Activated T-helper 1 cell treated with anti-CD3 and anti-CD28 coated beads, Interleukin-12 subunit alpha, Interleukin-12 subunit beta, Interleukin-2, Interleukin-4 antibody, amounts not matched to agents 30 ng/mL and 10 ng/mL and 1 ng/mL, durations not matched to agents 14 hours and 24 hours and 36 hours (primary cell): ENCODE results near the gene KIAA0586. TPM values are rescaled to one million over a fixed set of nuclear protein-coding genes. Genes with fewer than 3 reads are reported as not detected.

ENCODE experiments used
- DNase-seq: peaks from one replicate; pipeline ENCODE4 v3.0.0; 2021; ENCODE audit warnings: low spot score
- H3K27ac Mint-ChIP-seq: one replicate; pipeline ENCODE4 v1.8.0; 2021; ENCODE audit warnings: mild to moderate bottlenecking, mixed read lengths
- H3K27me3 Mint-ChIP-seq: one replicate; pipeline ENCODE4 v1.8.0; 2022; ENCODE audit warnings: mild to moderate bottlenecking, moderate library complexity, mixed read lengths; ENCODE audit not compliant: insufficient read depth
- H3K36me3 Mint-ChIP-seq: one replicate; pipeline ENCODE4 v1.8.0; 2021; ENCODE audit warnings: low read depth, mixed read lengths
- H3K4me1 Mint-ChIP-seq: one replicate; pipeline ENCODE4 v1.8.0; 2021; ENCODE audit warnings: low read depth, mixed read lengths
- H3K4me3 Mint-ChIP-seq: one replicate; pipeline ENCODE4 v1.8.0; 2021; ENCODE audit warnings: mild to moderate bottlenecking, moderate library complexity, mixed read lengths
- H3K9me3 Mint-ChIP-seq: one replicate; pipeline ENCODE4 v1.8.0; 2021; ENCODE audit warnings: mixed read lengths
- intact Hi-C: fragments of 100-400 bp; cut with micrococcal nuclease; formaldehyde crosslinking; loops from one replicate; pipeline ENCODE4 v1.15.1; 2024
- total RNA-seq: library from RNA; stranded (reverse); gene quantifications from 2 replicates; pipeline ENCODE4 v1.2.3, GENCODE V29; 2022

The KIAA0586 gene
- total RNA-seq, 1 donor from 2014 or later = 19.7 TPM

DNA sequence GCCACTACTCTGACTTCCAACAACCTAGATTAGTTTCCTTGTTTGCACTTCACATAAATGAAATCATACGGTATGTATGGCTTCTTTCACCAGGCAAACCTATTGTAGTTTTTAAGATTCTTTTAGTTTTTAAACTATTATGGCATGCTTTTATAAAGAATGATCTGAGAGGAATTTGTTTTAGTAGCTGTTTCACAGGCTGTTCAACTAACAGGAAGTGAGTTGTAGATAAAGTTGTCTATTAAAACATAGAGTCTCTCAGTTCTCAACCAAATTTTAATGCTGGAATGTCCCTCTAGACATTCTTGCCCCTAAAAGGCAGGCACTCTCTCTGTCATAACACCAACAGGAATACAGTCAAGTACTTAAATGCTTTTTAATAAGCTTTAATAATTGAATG is 107.5 kb downstream of the KIAA0586 start:
- no peaks in the 10 kb centered on the region for H3K36me3 Mint-ChIP-seq
- no peak overlapping the region for H3K27ac Mint-ChIP-seq
- no peaks in the 10 kb centered on the region for H3K27me3 Mint-ChIP-seq
- no peaks in the 10 kb centered on the region for H3K4me1 Mint-ChIP-seq
- intact Hi-C loops = no loop called here
- H3K4me3 Mint-ChIP-seq = no peak overlapping the region
- no peak for DNase-seq
- peaks cover 3% of the 10 kb centered on the region for H3K9me3 Mint-ChIP-seq

DNA sequence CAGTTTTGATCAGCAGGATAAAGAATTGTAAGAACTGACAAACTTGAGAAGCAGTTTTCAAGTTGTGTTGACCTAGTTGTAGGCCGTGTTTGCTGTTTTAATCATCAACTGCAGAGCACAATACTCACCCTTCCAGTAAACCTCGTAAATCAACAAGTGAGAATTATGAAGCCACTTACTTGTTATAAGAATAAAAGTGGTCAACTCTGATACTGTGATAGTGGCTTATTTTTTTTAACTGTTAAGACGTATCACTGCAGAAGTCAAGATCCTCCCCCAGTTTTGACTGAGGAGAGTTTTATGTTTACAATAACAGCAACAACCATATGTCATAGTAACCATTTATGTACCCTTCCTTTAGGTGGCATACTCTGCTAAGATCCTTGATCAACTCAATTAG is 109.5 kb downstream of the KIAA0586 start:
- DNase-seq = no peak
- no peak overlapping the region for H3K4me3 Mint-ChIP-seq
- no peaks in the 10 kb centered on the region for H3K27me3 Mint-ChIP-seq
- peaks cover 3% of the 10 kb centered on the region for H3K9me3 Mint-ChIP-seq
- intact Hi-C loops = no loop called here
- H3K36me3 Mint-ChIP-seq = no peaks in the 10 kb centered on the region
- no peaks in the 10 kb centered on the region for H3K4me1 Mint-ChIP-seq
- H3K27ac Mint-ChIP-seq = no peak overlapping the region

DNA sequence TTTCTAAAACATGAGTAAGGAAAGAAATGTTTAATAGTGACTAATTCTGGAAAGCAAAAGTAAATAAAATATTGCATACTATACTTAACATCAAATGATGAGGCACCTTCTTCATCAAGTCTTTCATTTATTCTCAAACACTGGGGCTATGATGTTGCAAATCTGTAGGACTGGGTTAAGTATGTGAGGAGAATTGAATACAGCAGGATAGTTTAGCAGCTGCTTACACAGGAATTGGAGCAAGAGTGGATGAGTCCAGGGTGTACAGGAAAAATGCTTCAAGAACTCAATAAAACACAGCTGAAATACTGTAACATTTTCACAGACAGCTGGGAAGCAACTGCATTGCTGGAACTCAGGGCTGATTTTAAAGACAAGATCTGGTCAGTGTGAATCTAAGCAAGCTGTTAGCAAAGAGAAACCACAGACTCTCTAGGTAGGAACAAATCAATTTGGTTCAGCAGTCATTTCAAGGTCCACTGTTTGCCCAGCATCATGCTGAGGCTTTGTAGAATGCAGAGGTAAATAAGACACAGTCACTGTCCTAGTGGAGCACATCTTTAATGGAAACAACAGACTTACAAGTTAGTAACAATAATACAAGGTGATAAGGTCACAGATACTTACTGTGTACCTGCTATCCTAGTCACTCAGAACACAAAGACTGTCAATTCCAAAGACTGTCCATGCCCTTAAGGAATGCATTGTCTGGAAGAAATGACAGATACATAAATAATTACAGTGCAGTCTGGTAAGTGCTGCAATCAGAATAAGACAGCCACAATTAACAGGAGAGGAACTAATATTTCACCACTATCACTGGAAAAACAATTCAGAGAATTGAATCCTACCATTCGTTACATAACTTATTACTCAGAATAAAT is 113.5 kb downstream of the KIAA0586 start:
- no peak for DNase-seq
- peaks cover 6% of the 10 kb centered on the region for H3K36me3 Mint-ChIP-seq
- H3K27me3 Mint-ChIP-seq = no peaks in the 10 kb centered on the region
- intact Hi-C loops = no loop called here
- no peak overlapping the region for H3K4me3 Mint-ChIP-seq
- no peak overlapping the region for H3K27ac Mint-ChIP-seq
- H3K4me1 Mint-ChIP-seq = no peaks in the 10 kb centered on the region
- peaks cover 3% of the 10 kb centered on the region for H3K9me3 Mint-ChIP-seq

DNA sequence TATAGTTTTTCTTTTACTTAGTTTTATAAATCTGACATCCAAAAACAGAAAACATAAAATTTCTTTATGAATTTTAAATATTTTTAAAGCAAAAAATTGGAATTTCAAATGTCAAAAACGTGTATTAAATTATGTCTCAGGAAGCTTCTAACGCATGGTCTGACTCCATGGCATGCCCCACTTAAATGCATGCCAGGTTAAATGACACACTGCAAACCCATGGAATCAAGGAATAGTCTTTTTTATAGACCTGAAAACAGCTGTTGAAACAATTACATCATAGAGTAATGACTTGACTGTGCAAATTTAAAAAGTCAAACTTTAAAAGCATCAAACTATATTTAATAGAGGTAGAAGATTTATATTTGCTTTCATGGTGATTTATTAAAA is 114.1 kb downstream of the KIAA0586 start:
- Mint-ChIP-seq H3K36me3 (peaks cover 6% of the 10 kb centered on the region), H3K4me3 (no peak overlapping the region), H3K4me1 (no peaks in the 10 kb centered on the region), H3K9me3 (no peaks in the 10 kb centered on the region), H3K27ac (no peak overlapping the region), H3K27me3 (no peaks in the 10 kb centered on the region)
- no peak for DNase-seq
- intact Hi-C loops = no loop called here

DNA sequence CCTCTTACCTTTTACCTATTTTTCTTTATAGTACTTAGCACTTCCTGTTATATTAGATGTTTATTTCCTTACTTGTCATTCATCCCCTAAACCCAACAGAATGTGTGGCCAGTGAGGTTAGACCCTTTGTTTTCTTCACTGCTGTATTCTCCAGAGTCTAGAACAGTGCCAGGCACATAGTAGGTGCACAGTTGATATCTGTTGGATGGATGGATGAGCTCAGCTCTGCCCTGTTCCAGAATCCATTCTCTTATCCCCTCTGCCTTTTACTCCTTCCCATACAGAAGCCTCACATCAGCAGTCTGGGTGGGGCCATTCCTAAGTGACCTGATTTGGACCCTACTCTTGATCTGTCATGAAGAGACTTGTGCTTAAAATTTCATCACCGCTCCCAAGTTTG is 115.7 kb downstream of the KIAA0586 start:
- intact Hi-C loops = no loop called here
- Mint-ChIP-seq H3K27me3 (no peaks in the 10 kb centered on the region), H3K4me1 (no peaks in the 10 kb centered on the region), H3K36me3 (peaks cover 6% of the 10 kb centered on the region), H3K9me3 (no peaks in the 10 kb centered on the region), H3K27ac (no peak overlapping the region), H3K4me3 (no peak overlapping the region)
- DNase-seq = no peak

DNA sequence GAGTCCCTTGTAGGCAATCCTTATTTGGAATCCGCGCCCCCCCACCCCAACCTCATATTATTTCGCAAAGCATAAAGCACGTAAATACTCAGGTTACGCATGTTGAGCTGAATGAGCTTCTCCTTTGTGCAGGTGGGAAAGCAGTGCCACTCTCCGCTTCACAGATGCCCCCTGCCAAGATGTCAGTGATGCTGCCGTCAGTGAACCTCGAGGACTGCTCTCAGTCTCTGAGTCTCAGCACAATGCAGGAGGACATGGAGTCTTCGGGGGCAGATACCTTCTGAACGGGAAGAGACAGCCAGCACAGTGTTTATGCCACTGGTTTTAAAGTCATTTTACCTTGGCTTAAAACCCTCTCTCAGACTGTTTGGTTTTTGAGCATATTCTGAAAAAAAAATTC is 120.1 kb downstream of the KIAA0586 start:
- no peak overlapping the region for H3K27ac Mint-ChIP-seq
- H3K27me3 Mint-ChIP-seq = no peaks in the 10 kb centered on the region
- H3K4me3 Mint-ChIP-seq = no peak overlapping the region
- no peaks in the 10 kb centered on the region for H3K4me1 Mint-ChIP-seq
- DNase-seq = no peak
- peaks cover 6% of the 10 kb centered on the region for H3K36me3 Mint-ChIP-seq
- H3K9me3 Mint-ChIP-seq = no peaks in the 10 kb centered on the region
- intact Hi-C loops = no loop called here

DNA sequence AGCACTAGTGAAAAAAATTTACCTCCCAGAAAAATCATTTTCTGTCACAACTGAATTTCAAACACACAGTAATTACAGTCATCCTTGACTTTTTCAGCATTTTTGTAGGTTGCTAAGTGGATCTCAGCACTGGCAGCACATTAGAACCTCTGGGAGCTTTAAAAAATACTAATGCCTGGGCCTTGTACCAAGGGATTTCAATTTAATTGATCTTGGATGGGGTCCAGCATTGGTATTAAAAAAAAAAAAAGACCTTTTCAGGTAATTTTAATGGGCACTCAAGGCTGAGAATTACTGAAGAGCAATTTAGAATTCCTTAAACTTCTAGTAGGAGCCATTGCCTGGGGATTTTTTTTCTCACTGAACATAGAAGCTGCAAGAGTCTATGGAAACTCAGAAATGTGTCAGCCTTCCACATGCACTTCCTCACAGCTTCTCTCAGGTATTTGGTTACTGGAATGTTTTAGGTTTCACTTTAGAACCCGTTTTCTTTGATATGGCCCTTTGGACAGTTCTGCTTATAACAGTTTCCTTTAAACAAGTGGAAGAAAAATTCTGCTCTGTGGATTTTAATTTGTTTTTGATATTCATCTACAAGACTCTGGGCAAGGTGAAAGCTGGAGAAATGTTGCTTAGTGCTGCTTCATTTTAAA is 121.7 kb downstream of the KIAA0586 start:
- DNase-seq = no peak
- Mint-ChIP-seq H3K36me3 (peaks cover 2% of the 10 kb centered on the region), H3K4me1 (no peaks in the 10 kb centered on the region), H3K9me3 (no peaks in the 10 kb centered on the region), H3K27ac (no peak overlapping the region), H3K27me3 (no peaks in the 10 kb centered on the region), H3K4me3 (no peak overlapping the region)
- intact Hi-C loops = no loop called here

DNA sequence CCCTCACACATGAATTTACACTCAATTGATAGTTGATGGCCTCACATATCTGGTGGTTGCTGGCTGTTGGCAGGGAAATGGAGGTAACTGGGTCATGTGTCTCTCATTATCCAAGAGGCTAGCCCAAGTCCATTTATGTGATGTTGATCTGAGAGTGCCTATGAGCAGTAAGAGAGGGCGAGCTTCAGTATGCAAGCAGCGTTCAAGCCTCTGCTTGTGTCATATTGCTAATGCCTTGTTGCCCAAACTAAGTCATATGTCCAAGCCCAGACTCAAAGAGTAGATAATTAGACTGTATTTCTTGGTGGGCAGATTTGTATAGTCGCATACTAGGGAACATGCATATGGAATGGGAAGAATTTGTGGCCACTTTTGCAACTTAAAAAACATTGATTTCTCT is 126.4 kb downstream of the KIAA0586 start:
- H3K27ac Mint-ChIP-seq = no peak overlapping the region
- no peak for DNase-seq
- no peaks in the 10 kb centered on the region for H3K27me3 Mint-ChIP-seq
- H3K9me3 Mint-ChIP-seq = no peaks in the 10 kb centered on the region
- intact Hi-C loops = no loop called here
- H3K4me3 Mint-ChIP-seq = no peak overlapping the region
- no peaks in the 10 kb centered on the region for H3K36me3 Mint-ChIP-seq
- no peaks in the 10 kb centered on the region for H3K4me1 Mint-ChIP-seq

DNA sequence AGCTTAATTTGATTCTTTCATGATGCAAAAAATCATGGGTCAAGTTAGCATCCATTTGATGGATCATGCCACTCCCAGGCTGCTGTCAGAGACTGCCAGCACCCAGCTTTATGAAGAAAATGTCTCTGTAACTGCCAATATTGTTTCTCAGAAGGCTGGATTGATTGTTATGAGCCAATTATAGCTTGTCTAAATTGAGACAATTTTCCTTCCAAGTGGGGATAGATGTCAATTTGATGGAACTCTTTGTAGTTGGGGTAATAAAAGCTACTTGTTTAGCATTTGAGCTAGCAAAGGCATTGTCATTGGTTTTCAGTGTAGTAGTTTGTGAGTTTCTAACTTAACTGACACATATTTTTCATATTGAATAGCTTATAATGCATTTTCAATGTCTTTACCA is 128.1 kb downstream of the KIAA0586 start:
- Mint-ChIP-seq H3K4me3 (no peak overlapping the region), H3K36me3 (no peaks in the 10 kb centered on the region), H3K27me3 (no peaks in the 10 kb centered on the region), H3K4me1 (no peaks in the 10 kb centered on the region), H3K9me3 (no peaks in the 10 kb centered on the region), H3K27ac (no peak overlapping the region)
- intact Hi-C loops = no loop called here
- no peak for DNase-seq

DNA sequence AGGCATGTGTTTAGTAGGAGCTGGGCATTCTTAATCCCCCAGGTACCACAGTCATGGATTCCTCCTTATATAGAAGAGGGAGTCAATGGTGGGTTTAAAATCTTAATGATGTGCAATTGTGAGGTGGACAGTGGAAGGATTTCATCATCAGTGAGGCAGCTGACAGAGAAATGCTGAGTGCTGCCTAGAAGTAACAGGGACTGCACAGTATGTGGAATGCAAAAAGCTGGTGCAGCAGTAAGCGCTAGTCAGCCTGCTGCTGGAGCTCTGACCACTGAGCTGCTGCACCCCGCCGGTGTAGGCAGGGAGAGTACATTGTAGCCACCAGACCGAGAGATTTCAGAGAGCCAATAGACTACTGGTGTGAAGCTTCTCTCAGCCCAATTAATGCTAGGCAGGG is 129.7 kb downstream of the KIAA0586 start:
- Mint-ChIP-seq H3K27me3 (no peaks in the 10 kb centered on the region), H3K36me3 (no peaks in the 10 kb centered on the region), H3K9me3 (no peaks in the 10 kb centered on the region), H3K27ac (no peak overlapping the region), H3K4me3 (no peak overlapping the region), H3K4me1 (no peaks in the 10 kb centered on the region)
- DNase-seq = no peak
- intact Hi-C loops = no loop called here

DNA sequence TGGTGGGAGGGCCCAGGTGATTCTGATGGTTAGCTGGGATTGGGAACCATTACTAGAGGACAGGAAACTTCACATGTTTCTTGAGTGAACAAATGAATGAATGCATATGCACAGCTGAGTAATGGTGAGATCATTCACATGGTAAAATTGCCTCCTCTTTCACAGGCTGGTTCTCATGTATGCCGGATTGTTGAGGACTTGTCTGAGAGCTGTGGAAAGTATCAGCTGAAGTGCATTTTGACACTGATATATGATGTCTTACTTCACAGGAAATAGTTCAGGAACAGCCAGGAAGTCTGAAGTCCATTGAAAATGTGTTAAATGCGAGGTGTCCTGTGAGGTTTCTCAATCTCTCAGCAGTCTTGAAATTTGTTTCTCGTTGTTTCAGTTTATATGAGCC is 132.7 kb downstream of the KIAA0586 start:
- Mint-ChIP-seq H3K9me3 (no peaks in the 10 kb centered on the region), H3K36me3 (no peaks in the 10 kb centered on the region), H3K27me3 (peaks cover 2% of the 10 kb centered on the region), H3K4me1 (no peaks in the 10 kb centered on the region), H3K4me3 (no peak overlapping the region), H3K27ac (no peak overlapping the region)
- intact Hi-C loops = no loop called here
- no peak for DNase-seq

DNA sequence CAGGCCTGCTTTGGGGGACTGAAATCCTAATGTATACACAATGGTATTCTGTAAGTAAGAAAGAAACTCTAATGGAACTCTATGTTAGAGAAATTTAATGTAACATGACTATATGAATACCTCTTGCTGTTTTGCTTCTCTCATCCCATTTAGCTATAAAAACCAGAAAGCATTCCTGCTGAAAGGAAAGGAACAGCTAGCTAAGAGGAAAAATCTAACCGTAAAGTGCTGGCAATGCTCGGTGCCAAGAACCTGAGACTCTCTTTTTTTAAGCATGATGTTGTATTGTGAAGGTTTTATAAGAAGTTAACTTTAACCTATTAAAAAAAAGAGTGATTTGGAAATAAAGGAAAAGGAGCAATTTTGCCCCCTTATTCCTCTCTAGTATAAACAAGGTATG is 134.6 kb downstream of the KIAA0586 start:
- DNase-seq = no peak
- H3K27me3 Mint-ChIP-seq = peaks cover 2% of the 10 kb centered on the region
- no peaks in the 10 kb centered on the region for H3K4me1 Mint-ChIP-seq
- no peak overlapping the region for H3K4me3 Mint-ChIP-seq
- no peaks in the 10 kb centered on the region for H3K36me3 Mint-ChIP-seq
- no peaks in the 10 kb centered on the region for H3K9me3 Mint-ChIP-seq
- H3K27ac Mint-ChIP-seq = no peak overlapping the region
- intact Hi-C loops = no loop called here

DNA sequence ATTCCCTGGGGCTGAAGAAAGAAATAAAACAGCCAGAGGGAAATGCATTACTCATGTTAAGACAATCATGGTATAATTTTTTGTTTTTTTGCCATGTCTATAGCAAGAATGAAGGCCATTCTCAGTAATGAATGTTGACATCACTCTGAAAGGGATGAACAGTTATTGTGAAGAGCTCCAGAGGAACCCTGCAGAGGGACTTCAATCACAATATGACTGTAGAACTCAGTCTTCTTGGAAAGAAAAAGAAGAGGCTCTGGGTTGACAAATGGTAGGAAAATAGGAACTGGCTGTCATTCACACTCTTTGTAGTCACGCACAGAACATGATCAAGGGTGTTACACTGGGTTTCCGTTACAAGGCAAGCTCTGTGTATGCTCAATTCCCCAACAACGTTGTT is 136.5 kb downstream of the KIAA0586 start:
- H3K36me3 Mint-ChIP-seq = no peaks in the 10 kb centered on the region
- no peaks in the 10 kb centered on the region for H3K9me3 Mint-ChIP-seq
- peaks cover 2% of the 10 kb centered on the region for H3K27me3 Mint-ChIP-seq
- no peak for DNase-seq
- intact Hi-C loops = no loop called here
- H3K4me3 Mint-ChIP-seq = no peak overlapping the region
- no peaks in the 10 kb centered on the region for H3K4me1 Mint-ChIP-seq
- no peak overlapping the region for H3K27ac Mint-ChIP-seq
